ENCODE results near the gene NAALADL2.
"Not testable (repeated sequence)": the region's sequence is repeated elsewhere in the genome, so short reads cannot be mapped to it uniquely, and the experiment has no call there.

Gene NAALADL2

DNA sequence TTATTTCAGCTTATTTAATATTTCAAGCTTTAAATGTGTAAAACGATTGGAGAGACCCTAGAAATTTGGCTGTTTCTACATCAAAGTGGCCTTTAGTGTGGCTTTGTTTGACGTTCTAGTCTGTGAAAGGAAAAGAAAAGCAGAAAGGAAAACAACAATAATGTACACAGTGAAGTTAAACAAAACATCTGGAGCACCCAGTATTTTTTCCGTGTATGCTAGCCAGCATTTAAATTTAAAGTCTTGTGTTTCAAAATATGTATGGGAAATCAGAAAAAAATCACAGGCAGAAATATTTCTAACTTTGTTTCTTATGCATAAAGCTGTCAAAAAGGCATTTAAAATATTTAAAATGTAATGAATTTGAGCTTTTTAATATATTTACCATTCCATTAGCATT lies 218.1 kb downstream of the NAALADL2 start:
- DNase-seq: no peak

DNA sequence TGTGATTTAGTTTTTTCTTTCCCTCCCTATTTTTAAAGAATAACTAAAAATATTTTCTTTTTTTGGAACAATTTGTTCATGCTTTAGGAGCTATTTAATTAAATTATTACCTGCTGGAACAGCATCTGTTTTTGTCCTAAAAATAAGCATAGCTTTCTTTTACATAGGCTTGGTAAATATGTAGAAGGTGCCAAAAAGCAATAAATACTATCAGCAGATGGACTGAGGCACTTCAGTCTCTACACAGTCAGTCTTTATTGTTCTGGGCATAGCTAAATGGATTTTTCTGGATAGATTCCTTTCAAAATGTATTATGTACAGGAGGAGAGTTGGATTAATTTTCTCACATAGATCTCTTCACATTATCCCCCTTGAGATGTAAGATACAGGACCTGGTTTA lies 223.5 kb downstream of the NAALADL2 start:
- no peak for DNase-seq

DNA sequence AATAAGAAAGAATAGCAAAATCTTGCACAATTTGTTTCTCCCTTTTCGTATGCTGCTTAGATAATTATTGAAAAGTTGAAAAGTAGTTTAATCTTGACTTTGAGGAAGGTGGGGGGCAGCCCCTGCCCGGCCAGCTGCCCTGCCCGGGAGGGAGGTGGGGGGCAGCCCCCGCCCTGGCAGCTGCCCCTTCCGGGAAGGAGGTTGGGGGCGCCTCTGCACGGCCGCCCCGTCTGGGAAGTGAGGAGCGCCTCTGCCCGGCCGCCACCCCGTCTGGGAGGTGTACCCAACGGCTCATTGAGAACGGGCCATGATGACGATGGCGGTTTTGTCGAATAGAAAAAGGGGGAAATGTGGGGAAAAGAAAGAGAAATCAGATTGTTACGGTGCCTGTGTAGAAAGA lies 228.0 kb downstream of the NAALADL2 start:
- not testable (repeated sequence) for DNase-seq

DNA sequence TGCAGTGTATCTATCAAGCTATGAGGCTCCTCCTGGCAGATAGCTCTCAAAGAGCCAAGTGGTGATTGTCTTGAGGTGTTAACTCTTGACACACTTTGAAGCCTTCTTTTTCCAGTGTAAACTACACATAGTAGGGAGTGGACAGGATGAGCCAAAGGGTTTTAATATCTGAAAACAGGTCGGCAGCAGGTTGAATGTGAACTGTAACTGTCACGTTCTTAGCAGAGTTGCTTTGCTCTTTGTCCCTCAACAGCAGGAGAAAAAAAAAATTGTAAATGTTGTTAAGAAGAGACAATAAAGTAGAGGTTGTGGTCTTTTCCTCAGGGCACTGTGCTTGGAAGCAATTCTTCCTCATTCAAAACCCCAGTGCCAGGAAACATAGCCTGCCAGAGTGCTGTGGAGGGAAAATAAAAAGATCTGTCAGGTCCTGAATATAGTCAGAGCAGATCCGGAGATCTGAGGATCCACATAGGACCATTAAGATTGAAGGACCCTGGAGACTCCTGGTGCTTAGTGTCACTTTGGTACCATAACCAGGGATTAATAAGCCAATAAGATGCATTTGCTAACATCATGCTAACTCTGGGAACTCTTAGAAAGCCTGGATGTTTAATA lies 229.7 kb downstream of the NAALADL2 start:
- DNase-seq: no peak

DNA sequence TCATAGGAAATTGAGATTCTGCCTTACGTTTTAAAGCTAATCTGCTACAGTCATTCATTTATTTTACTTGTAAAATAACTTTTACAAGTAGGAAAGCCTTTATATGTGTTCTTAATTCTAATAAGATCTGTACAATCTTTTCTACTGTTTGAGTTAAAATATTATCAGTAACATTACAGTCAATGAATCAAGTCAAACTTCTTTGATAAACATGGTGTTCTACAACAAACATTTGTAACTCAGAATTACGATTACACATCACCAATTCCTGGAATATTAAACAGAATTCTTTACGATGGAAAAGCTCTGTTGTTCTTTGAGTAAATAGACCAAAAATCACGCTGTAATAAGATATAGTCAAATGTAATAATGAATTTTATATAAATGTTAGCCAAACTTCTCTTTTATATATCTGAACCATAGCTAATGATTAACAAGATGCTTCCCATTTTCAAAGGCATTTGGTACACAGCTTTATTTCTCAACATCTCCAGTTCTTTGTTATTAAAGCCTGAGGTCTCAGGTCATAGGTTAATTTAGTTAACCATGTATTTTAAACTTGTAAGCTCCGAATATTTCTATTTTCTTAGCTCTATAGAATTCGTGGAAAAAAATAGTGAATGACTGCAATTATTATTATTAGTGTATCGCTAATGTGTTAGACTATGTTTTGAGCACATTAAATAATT lies 232.4 kb downstream of the NAALADL2 start:
- no peak for DNase-seq

DNA sequence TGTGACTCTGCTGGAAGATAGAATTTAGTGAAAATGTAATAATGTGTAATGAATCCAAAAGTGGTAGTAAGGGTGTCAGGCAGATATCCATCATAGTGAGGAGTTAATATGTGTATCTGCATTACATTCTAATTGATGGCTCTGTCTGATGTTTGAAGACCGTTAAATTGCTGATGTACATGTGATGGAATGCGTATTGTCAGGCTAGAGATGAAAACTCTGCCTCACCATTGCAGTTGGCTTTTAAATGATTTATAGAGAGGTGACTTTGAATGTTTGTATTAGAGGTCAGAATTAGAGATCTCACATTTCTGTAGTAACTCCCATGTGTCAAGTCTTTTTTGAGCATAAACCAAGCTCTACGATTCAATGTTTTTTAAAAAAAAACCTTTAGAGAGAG lies 234.6 kb downstream of the NAALADL2 start:
- DNase-seq: no peak

DNA sequence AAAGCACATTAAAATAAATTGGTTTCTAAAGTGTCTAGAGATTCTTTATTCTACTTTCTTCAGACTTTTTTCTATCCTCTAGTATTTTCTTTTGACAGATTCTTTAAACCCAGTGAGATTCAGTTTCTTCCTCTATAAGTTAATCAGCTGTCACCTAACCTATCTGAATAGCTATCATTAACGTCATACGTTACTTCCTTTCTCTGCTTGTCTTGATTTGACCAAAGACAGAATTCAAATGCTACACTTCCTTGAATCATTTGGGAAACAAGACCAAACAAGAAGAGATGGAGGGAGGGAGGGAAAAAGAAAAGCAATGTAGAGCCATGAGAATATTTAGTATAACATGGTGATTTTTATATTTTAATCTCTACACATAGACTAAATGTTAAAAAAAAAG lies 235.2 kb downstream of the NAALADL2 start:
- DNase-seq: no peak

DNA sequence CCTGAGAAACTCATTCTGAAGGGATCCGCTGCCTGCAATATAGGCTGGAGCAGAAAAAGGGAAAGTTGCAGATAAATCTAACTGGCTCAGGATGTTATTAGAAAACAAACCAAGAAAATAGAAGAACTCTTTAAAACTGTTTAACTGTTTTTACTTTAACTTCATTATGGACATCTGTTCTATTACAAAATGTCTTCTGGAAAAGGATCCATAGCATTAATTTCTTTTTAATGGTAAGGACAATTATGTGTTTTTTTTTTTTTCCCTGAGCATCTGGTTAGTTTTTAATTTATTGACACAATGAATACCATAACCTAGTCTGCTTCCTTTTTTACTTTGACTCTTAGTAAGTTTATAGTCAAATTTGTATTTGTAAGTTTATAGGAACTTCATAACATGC lies 239.5 kb downstream of the NAALADL2 start:
- no peak for DNase-seq

DNA sequence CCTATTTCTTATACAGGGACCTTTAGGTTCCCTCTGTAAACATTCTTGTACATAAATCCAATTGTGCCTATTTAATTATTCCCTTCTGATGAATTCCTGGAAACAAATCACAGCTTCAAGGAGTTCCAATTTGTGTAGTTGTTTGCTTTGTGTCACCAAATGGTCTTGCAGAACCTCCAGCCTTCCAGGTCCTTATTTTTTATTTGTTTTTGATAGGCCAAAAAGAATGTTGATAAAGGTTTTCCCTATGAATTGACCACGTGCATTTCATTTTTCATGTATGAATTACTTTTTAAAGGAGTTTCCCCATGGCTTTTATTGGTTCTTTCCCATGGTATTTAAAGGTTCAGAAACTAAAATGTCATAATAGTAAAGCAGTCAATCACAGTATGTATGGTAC lies 243.0 kb downstream of the NAALADL2 start:
- DNase-seq: no peak

DNA sequence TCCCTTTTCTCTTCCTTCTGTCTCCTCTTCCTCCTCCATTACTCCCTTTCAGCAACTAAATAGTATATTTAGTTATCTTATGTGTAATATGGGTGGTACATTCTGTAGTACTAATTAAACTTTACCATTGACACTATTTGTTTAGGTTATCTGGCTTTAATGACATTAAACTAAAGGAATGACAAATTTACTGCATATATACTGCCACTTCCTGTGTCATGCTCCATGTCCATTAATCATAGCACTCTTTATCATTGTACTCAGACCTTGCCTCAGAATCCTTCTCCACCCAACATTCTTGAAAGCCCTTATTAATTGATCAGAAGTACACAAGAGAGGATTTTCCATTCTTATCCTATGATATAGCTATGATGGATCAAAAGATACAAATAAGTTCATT lies 244.2 kb downstream of the NAALADL2 start:
- DNase-seq: no peak

DNA sequence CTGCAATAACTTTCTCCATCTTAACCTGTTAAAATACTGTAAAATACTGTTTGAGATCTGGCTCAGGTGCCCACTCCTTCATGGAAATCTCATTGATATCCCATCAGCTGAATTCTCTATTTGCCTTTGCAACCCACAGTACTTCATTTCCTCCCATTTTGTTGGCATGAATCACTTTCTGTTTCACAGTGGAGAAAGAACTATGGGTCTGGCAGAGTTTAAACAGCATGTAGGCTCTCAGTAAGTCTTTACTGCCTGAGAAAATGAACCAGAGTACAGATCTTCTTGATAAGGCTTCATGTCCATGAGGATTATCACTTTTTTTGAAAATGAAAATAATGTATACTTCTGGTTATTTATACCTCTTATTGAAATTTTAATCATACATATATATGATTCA lies 245.9 kb downstream of the NAALADL2 start:
- no peak for DNase-seq

DNA sequence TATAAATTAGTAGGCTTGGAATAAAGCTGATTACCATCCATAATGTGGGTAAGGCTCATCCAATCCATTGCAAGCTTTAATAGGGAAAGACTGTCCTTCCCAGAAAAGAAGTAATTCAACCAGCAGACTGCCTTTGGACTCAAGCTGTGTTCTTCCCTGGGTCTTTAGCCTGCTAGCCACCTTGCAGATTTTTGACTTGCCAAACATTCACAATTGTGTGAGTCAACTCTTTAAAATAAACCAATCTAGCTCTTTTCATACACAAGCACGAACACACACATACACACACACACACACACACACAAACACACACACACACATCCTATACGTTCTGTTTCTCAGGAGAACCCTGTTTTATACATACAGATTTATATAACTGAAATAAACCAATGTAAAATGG lies 248.1 kb downstream of the NAALADL2 start:
- no peak for DNase-seq

DNA sequence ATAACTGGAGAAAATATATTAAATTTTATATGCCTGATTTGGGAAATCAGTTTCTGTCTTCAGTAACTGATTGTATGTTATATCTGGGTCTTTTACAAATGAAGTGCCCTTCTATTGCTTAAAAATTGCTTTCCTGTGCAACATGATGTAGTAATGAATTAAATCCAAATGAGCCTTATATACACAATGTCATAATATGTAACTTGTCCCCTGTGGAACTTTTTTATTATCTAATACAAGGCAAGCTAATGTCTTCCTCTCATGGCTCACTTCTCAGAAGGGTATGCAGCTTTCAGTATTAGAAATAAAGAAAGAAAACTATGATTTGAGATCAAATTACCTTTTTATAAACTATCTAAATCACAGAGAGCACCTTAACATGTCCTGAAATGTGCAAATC lies 248.9 kb downstream of the NAALADL2 start:
- DNase-seq: no peak

DNA sequence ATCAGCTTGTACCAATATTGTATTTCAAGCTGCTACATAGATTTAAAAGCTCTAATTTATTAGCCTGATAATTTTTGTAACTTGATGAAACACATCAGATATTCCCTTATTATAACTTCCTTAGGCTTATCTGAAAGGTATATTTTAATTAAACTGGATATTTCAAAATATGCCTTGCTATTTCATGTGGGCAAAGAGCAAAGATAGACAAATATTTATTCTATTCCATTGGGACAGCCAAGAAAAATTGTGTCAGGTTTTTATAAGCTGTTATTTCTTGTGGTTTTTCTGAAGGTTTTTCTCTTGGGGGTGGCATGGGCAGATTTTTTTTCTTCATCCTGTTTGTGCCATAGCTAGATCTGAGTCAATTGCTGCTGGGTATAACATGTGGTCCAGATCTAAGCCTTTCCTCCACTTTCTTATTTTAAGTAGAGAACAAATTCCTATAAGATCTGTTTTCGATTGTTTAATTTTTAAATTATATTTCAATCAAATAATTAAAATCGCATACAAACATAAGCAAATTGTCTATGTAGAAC lies 249.5 kb downstream of the NAALADL2 start:
- no peak for DNase-seq

DNA sequence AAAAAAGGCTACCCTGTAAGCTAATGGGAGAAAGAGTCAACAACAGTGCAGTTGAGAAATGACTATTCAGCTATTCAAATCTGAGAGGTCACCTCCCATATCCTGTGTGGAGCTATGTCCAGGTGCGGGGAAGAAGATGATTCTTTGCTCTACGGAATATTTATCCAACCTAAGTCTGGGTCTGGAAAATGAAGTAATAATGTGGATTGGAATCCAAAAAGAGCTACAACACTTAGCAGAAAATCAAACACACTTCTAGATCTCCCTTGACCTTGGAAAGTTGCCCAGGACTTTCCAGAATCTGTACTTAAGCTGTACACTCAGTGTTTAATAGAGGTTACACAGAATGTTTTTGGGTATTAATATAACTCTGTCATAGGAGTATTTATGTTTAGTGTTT lies 251.9 kb downstream of the NAALADL2 start:
- no peak for DNase-seq

DNA sequence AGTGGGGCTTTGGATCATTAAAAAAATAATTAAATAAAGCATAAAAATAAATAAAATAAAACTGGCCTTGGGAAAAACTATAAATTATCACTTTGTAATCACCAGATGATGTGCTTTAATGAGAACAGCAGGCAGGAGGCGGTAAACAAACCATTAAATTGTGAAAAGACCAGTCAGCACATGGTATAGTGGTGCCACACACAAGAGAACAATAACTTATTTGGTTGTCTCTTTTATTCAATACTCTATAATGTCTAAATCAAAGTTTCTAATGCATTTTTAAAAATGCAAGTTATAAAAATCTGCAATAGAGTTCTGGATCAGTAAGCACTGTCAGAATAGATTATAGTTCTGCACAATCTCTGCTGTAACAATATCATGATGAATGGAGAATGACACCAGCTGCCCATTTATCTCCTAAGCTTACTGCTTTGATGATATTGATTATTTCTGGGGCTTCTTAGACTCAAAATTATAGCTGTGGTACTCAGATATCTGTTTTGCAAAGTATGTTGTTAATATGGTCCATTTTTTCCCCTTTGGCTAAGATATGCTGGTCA lies 259.3 kb downstream of the NAALADL2 start:
- DNase-seq: no peak

DNA sequence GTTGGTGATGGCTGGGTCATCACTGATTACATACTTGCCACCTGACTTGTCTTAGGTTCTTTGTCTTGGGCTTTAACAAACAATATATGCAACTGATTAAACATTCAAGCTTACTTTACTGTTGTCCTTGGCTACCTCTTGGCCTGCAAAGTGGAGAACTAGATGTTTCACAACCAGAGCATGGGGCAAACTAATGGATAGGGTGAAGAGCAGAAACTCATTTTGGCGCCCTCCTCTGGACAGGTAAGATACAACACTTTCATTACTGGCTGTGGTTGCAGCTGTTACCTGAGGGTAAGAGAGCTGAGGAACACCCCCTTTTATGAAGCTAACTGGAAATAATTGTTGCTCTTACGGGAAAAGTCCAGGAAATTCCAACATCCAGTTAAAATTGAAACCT lies 262.1 kb downstream of the NAALADL2 start:
- DNase-seq: no peak

DNA sequence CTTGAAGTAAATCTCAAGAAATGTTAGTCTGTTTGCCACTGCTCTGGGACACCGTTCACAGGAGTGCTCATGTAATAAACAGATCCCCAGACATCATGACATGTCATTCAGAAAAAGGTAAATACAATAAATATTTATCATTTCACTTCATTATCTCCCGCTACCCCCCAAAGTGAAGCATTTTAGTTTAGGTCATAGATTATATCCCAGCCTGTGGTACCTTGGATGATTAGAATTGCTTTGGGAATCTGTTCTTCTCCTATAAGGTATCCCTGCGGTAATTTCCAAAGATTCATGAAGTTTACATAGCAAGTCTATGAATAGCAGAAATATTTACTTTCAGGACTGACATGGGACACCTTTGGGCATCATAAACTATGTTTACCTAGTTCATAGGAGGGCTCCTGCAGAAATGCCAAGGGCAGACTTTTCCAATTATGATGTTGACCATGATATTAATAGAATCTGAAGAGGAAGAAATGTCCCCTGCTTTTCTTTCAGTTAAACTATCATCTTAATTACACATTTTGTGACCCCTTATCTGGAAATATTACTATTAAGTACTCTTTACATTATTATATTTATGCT lies 268.0 kb downstream of the NAALADL2 start:
- DNase-seq: no peak

DNA sequence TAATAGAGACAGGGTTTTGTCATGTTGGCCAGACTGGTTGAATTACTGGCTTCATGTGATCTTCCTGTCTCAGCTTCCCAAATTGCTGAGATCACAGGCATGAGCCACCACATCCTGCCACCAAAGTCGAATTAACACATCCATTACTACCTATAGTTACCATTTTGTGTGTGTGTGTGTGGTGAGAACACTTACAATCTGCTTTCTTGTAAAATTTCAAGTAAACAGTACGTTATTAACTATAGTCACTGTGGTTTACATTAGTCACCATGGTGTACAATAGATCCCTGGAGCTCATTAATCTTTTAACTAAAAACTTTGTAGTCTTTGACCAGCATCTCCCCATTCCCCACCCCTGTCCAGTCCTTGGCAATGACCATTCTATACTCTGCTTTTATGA lies 270.0 kb downstream of the NAALADL2 start:
- DNase-seq: no peak

DNA sequence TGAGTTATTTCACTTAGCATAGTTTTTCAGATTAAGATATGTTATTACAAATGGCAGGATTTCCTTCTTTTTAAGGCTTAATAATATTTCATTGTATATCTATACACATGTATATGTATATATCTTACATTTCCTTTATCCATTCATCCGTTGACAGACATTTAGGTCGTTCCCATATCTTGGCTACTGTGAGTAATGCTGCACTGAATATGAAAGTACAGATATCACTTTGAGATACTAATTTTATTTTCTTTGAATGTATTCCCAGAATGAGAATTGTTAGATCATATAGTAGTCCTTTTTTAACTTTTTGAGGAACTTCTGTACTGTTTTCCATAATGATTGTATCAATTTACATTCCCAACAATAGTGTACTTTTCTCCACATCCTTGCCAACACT lies 270.4 kb downstream of the NAALADL2 start:
- no peak for DNase-seq

DNA sequence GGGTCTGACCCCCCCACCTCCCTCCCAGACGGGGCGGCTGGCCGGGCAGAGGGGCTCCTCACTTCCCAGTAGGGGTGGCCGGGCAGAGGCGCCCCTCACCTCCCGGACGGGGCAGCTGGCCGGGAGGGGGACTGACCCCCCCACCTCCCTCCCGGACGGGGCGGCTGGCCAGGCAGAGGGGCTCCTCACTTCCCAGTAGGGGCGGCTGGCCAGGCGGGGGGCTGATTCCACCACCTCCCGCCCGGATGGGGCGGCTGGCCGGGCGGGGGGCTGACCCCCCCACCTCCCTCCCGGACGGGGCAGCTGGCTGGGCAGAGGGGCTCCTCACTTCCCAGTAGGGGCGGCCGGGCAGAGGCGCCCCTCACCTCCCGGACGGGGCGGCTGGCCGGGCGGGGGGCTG lies 272.7 kb downstream of the NAALADL2 start:
- not testable (repeated sequence) for DNase-seq

DNA sequence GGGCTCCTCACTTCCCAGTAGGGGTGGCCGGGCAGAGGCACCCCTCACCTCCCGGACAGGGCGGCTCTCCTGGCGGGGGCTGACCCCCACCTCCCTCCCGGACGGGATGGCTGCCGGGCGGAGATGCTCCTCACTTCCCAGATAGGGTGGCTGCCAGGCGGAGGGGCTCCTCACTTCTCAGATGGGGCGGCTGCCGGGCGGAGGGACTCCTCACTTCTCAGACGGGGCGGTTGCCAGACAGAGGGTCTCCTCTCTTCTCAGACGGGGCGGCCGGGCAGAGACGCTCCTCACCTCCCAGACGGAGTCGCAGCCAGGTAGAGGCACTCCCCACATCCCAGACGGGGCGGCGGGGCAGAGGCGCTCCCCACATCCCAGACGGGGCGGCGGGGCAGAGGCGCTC lies 273.6 kb downstream of the NAALADL2 start:
- not testable (repeated sequence) for DNase-seq

DNA sequence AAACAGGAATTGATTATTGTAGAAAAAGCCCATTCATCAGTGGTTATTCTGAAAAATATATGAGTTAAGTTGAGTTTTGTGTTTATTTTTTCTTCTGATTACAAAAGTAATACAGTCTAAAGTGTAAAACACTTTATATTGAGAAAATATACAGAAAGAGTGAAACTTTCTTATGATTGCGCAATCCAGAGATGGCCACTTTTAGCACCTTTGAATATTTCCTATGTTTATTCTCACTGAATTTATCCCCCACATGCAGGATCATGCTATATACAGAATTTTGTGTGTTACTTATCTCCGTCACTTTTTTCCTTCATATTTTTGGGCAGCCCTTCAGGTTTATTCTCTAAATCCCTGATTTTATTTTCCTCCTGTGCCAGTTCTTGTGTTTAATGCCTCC lies 285.2 kb downstream of the NAALADL2 start:
- DNase-seq: no peak

DNA sequence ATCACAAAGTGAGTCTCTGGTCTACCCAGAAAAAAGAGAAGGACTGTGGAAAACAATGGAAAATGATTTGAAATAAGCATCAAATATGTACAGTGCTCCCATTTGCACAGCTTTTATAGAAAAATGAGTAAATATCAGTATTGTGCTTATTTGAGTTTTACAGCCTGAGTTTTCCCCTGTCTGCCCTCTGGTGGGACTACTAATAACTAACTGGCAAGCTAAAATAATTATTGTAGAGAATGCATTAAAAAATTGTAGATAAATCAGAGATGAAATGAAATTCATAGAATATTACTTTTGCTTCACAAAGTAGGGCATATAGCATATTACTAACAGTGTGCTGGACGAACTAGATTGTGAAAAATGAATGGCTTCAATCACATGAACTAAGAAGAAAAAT lies 287.1 kb downstream of the NAALADL2 start:
- DNase-seq: no peak

Measured in left hindlimb (tissue), 1 donor.